GM18870 (cell line): ENCODE measurements around the gene TAF11L2.
"Not testable (repeated sequence)": the region's sequence is repeated elsewhere in the genome, so short reads cannot be mapped to it uniquely, and the experiment has no call there.

Source experiments
- ATAC-seq: cut with Tn5 transposase; IDR thresholded peaks from one replicate; pipeline ENCODE4 v1.9.1; 2021; ENCODE audit warnings: moderate library complexity; ENCODE audit not compliant: unreplicated experiment

The TAF11L2 gene

DNA sequence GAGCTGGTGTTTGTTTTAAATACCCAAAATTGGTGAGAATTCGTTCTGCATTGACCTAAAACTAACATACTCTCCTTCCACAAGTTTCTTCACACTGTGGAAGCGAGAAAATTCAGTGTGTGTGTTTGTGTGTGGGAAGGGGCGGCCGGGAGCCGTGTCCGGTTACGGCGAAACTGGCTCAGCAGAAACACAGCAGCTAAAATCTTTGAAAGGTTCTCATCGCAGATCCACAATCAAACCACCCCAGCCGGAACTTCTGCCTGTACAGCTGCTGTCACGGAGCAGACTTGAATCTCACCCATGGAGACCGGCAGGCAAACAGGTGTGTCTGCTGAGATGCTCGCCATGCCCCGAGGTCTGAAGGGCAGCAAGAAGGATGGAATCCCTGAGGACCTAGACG lies 26.9 kb downstream of the TAF11L2 start, which contains the start of gene TAF11L5:
Gene TAF11L5, plus strand, starts transcription at position 301 of the 400 bp plus-strand sequence.
- not testable (repeated sequence) for ATAC-seq

DNA sequence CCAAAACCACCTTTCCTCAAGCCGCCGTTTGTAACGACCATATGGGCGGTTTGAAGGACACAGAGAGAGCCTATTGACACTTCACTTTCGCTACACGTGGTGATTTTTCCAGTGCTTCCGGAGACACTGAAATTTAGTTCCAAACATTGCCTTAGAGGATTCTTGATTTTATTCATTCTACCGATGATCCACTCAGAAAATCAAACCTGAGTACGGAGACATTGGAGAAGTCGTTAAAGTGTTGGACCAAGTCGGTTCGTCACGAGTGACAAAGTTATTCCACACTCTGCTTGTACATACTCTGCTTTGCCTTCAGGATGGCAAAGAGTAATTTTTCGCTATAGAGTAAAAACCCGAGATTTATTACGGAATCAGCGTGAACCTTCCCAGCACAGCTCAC lies 28.5 kb downstream of the TAF11L2 start:
- ATAC-seq: not testable (repeated sequence)

DNA sequence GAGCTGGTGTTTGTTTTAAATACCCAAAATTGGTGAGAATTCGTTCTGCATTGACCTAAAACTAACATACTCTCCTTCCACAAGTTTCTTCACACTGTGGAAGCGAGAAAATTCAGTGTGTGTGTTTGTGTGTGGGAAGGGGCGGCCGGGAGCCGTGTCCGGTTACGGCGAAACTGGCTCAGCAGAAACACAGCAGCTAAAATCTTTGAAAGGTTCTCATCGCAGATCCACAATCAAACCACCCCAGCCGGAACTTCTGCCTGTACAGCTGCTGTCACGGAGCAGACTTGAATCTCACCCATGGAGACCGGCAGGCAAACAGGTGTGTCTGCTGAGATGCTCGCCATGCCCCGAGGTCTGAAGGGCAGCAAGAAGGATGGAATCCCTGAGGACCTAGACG lies 30.3 kb downstream of the TAF11L2 start, which contains the start of gene TAF11L6:
Gene TAF11L6, plus strand, starts transcription at position 301 of the 400 bp plus-strand sequence.
- ATAC-seq: not testable (repeated sequence)
